HL-60 (cell line): Measurements from ENCODE around the gene LRP1B.

Experiments
- DNase-seq, 2 experiments: peaks; one replicate each; pipeline ENCODE4 v3.0.0-alpha.2; 2010 to 2020; ENCODE audit warnings: low read depth in 1 of 2, low spot score in 1 of 2
- H3K27ac ChIP-seq: fragments of 250-450 bp; sonication (Bioruptor Pico); replicated peaks from 2 replicates; pipeline ENCODE4 v1.5.1; 2020; ENCODE audit warnings: mild to moderate bottlenecking, moderate library complexity
- H3K27me3 ChIP-seq: fragments of 250-450 bp; sonication (Bioruptor Pico); 2 replicates; pipeline ENCODE4 v1.5.1; 2021; ENCODE audit warnings: mild to moderate bottlenecking, moderate library complexity; ENCODE audit not compliant: insufficient read depth, poor library complexity, severe bottlenecking
- H3K4me3 ChIP-seq: replicated peaks from 2 replicates; pipeline ENCODE4 v1.5.1; 2011; ENCODE audit warnings: mild to moderate bottlenecking, control low read depth, low read length; ENCODE audit not compliant: insufficient read depth
- GABPA ChIP-seq: IDR thresholded peaks from 2 replicates; pipeline ENCODE4 v1.6.1; 2012; ENCODE audit warnings: low read depth
- POLR2AphosphoS5 ChIP-seq: IDR thresholded peaks from 2 replicates; pipeline ENCODE4 v1.6.1; 2012; ENCODE audit warnings: low read depth
- SPI1 ChIP-seq: IDR thresholded peaks from 2 replicates; pipeline ENCODE4 v1.6.1; 2012; ENCODE audit warnings: low read depth, mild to moderate bottlenecking, borderline replicate concordance
- TF ChIP-seq, protein P1 (sequence below): IDR thresholded peaks from one replicate; pipeline ENCODE4 v1.5.1; 2011; ENCODE audit warnings: low read length, control low read depth, inconsistent platforms; ENCODE audit not compliant: insufficient read depth
- TF ChIP-seq, protein P2 (sequence below): IDR thresholded peaks from 2 replicates; pipeline ENCODE4 v1.6.1; 2012; ENCODE audit warnings: low read depth; ENCODE audit not compliant: insufficient replicate concordance

Gene LRP1B

DNA sequence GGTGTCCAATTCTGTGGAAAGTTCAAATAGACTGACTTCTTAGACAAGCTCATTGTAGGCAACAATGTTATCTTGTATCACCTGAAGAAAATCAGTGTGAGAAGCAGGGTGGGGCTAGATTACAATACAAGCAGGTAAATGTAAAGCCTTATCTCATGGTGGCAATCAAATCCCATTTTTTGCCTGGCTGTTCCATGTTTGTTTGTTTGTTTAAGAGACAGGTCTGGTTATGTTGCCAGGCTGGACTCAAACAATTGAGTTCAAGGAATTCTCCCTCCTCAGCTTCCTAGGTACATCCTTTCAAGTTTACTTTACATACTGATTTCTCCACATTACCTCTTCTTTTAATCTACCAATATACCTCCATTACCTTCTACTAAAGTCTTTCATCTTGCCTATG is 464.6 kb downstream of the LRP1B start:
- no peak for DNase-seq
- no peak overlapping the region for H3K4me3 ChIP-seq

DNA sequence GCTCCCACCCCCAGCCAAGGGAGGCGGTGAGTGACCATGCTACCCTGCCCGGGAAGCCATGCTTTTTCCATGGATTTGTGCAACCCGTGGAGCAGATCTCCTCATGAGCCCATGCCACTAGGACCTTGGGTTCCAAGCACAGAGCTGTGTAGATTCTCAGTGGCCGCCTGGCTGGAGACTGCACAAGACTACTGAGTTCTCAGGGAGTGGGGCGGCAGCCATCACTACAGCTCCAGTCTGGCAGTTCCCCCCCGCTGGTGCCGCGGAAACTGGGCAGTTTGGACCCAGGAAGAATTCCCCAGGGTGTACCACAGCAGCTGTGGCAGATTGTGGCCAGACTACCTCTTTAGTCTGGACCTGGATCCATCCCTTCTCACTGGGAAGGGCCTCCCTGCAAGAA is 470.6 kb downstream of the LRP1B start:
- Histone ChIP-seq H3K27ac (no peak overlapping the region), H3K27me3 (no peaks in the 10 kb centered on the region), H3K4me3 (no peak overlapping the region)
- TF ChIP-seq, protein P1, sequence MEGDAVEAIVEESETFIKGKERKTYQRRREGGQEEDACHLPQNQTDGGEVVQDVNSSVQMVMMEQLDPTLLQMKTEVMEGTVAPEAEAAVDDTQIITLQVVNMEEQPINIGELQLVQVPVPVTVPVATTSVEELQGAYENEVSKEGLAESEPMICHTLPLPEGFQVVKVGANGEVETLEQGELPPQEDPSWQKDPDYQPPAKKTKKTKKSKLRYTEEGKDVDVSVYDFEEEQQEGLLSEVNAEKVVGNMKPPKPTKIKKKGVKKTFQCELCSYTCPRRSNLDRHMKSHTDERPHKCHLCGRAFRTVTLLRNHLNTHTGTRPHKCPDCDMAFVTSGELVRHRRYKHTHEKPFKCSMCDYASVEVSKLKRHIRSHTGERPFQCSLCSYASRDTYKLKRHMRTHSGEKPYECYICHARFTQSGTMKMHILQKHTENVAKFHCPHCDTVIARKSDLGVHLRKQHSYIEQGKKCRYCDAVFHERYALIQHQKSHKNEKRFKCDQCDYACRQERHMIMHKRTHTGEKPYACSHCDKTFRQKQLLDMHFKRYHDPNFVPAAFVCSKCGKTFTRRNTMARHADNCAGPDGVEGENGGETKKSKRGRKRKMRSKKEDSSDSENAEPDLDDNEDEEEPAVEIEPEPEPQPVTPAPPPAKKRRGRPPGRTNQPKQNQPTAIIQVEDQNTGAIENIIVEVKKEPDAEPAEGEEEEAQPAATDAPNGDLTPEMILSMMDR, result no peak
- TF ChIP-seq SPI1, result no peak
- TF ChIP-seq POLR2AphosphoS5, result no peak
- no peak for TF ChIP-seq GABPA
- TF ChIP-seq, protein P2, sequence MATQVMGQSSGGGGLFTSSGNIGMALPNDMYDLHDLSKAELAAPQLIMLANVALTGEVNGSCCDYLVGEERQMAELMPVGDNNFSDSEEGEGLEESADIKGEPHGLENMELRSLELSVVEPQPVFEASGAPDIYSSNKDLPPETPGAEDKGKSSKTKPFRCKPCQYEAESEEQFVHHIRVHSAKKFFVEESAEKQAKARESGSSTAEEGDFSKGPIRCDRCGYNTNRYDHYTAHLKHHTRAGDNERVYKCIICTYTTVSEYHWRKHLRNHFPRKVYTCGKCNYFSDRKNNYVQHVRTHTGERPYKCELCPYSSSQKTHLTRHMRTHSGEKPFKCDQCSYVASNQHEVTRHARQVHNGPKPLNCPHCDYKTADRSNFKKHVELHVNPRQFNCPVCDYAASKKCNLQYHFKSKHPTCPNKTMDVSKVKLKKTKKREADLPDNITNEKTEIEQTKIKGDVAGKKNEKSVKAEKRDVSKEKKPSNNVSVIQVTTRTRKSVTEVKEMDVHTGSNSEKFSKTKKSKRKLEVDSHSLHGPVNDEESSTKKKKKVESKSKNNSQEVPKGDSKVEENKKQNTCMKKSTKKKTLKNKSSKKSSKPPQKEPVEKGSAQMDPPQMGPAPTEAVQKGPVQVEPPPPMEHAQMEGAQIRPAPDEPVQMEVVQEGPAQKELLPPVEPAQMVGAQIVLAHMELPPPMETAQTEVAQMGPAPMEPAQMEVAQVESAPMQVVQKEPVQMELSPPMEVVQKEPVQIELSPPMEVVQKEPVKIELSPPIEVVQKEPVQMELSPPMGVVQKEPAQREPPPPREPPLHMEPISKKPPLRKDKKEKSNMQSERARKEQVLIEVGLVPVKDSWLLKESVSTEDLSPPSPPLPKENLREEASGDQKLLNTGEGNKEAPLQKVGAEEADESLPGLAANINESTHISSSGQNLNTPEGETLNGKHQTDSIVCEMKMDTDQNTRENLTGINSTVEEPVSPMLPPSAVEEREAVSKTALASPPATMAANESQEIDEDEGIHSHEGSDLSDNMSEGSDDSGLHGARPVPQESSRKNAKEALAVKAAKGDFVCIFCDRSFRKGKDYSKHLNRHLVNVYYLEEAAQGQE, result no peak
- no peak for DNase-seq

More for the DNA sequence above, 464.6 kb downstream of the LRP1B start:
- H3K27ac ChIP-seq, result no peak overlapping the region
- H3K27me3 ChIP-seq, result no peaks in the 10 kb centered on the region
- TF ChIP-seq SPI1 (no peak), GABPA (no peak), POLR2AphosphoS5 (no peak)
- TF ChIP-seq, protein P2, result no peak
- TF ChIP-seq, protein P1, result no peak

DNA sequence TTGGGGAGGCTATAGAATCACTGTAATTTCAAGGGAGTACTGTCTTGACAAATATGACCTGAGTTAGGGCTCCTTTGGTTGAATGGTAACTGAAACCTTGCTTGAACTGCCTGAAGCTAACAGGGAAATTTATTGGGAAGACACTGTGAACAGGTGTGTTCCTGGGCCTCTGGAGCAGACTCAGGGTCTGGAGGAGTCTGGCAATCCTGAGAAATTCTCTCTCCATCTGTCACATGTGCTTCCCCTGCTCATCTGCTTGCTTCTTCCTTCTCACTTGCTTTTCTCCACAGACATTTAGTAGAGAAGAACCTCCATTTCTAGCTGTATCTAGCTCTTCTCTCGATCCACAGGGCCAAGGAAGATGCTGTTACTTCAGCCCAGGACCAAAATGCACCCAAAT is 476.5 kb downstream of the LRP1B start:
- no peak for DNase-seq
- TF ChIP-seq, protein P1, result no peak
- no peak for TF ChIP-seq SPI1
- no peak for TF ChIP-seq POLR2AphosphoS5
- TF ChIP-seq GABPA, result no peak
- TF ChIP-seq, protein P2, result no peak
- Histone ChIP-seq H3K27ac (no peak overlapping the region), H3K27me3 (no peaks in the 10 kb centered on the region), H3K4me3 (no peak overlapping the region)
